ENCODE data around the gene TMEM229A.

- TF ChIP-seq CTCF (conservative IDR thresholded peaks at IDR 0.05; ENCODE audit: low read length), result no peak
- TF ChIP-seq EZH2phosphoT487 (IDR thresholded peaks at IDR 0.05; ENCODE audit: borderline replicate concordance), result no peak
These were observed 38.4 kb downstream of the TMEM229A start for GRCh38 chr7:123994449-123994848.
